ENCODE measurements around the gene GGTA1. TPM values are rescaled to one million over a fixed set of nuclear protein-coding genes. Genes with fewer than 3 reads are reported as not detected.

The GGTA1 gene
- total and polyA plus RNA-seq, 9 of the 15 experiments (the other 6 are each of a cell fraction or from before 2014, with no cell fraction given), result 0.04 to 0.15 TPM; not detected in 7

Other genes starting within 250 kb of the GGTA1 start
- gene GSN, start 231.7 kb downstream of the GGTA1 start, total RNA-seq (2014; rRNA removed), result 8.2 and 10.8 TPM in 2 replicates
- gene GSN, start 231.7 kb downstream of the GGTA1 start, total RNA-seq (2014; rRNA removed; fragmentation: Illumina TruSeq; extraction: Trizol), result 3.3 and 3.5 TPM in 2 replicates
- 12.3 and 12.4 TPM in 2 replicates for gene GSN, start 231.7 kb downstream of the GGTA1 start, total RNA-seq (2015; rRNA removed; fragmentation: Illumina TruSeq; extraction: Trizol)
- gene GSN, start 231.7 kb downstream of the GGTA1 start, total RNA-seq (2021), result 9.0 and 9.6 TPM in 2 replicates
- 16.6 and 24.2 TPM in 2 replicates for gene GSN, start 231.7 kb downstream of the GGTA1 start, polyA plus RNA-seq (2011; rRNA removed)
- gene GSN, start 231.7 kb downstream of the GGTA1 start, polyA plus RNA-seq (2014; fragmentation: Illumina TruSeq; extraction: Trizol), result 5.2 and 7.4 TPM in 2 replicates
- gene GSN, start 231.7 kb downstream of the GGTA1 start, polyA plus RNA-seq (2014; fragmentation: Nextera tagmentation; extraction: Ambion mirVana), result under 1 TPM; 0.39 to 0.41 TPM
- 7.5 and 11.2 TPM in 2 replicates for gene GSN, start 231.7 kb downstream of the GGTA1 start, polyA plus RNA-seq (2014; rRNA removed)
- 23.2 and 34.7 TPM in 2 replicates for gene STOM, start 129.6 kb downstream of the GGTA1 start, total RNA-seq (2014; rRNA removed)
- 43.9 and 52.4 TPM in 2 replicates for gene STOM, start 129.6 kb downstream of the GGTA1 start, total RNA-seq (2014; rRNA removed; fragmentation: Illumina TruSeq; extraction: Trizol)
- gene STOM, start 129.6 kb downstream of the GGTA1 start, total RNA-seq (2015; rRNA removed; fragmentation: Illumina TruSeq; extraction: Trizol), result 54.4 and 58.1 TPM in 2 replicates
- 56.7 and 56.9 TPM in 2 replicates for gene STOM, start 129.6 kb downstream of the GGTA1 start, total RNA-seq (2021)
- gene STOM, start 129.6 kb downstream of the GGTA1 start, polyA plus RNA-seq (2011; rRNA removed), result 62.6 and 140 TPM in 2 replicates
- gene STOM, start 129.6 kb downstream of the GGTA1 start, polyA plus RNA-seq (2014; fragmentation: Illumina TruSeq; extraction: Trizol), result 46.9 and 49.4 TPM in 2 replicates
- gene STOM, start 129.6 kb downstream of the GGTA1 start, polyA plus RNA-seq (2014; fragmentation: Nextera tagmentation; extraction: Ambion mirVana), result 10 to 100 TPM; 24.6 to 35.8 TPM
- gene STOM, start 129.6 kb downstream of the GGTA1 start, polyA plus RNA-seq (2014; rRNA removed), result 33.5 and 43.0 TPM in 2 replicates
- gene DAB2IP, start 151.8 kb upstream of the GGTA1 start, total RNA-seq (2014; rRNA removed), result not detected in 2 replicates
- gene DAB2IP, start 151.8 kb upstream of the GGTA1 start, total RNA-seq (2014; rRNA removed; fragmentation: Illumina TruSeq; extraction: Trizol), result not detected in 2 replicates
- 0.04 TPM in 1 of 2 replicates, not detected in the other for gene DAB2IP, start 151.8 kb upstream of the GGTA1 start, total RNA-seq (2015; rRNA removed; fragmentation: Illumina TruSeq; extraction: Trizol)
- gene DAB2IP, start 151.8 kb upstream of the GGTA1 start, total RNA-seq (2021), result 0.31 and 0.38 TPM in 2 replicates
- 0.03 and 0.10 TPM in 2 replicates for gene DAB2IP, start 151.8 kb upstream of the GGTA1 start, polyA plus RNA-seq (2011; rRNA removed)
- not detected in 2 replicates for gene DAB2IP, start 151.8 kb upstream of the GGTA1 start, polyA plus RNA-seq (2014; fragmentation: Illumina TruSeq; extraction: Trizol)
- under 1 TPM in 1 of 2 experiments, not detected in 1; 0.06 TPM for gene DAB2IP, start 151.8 kb upstream of the GGTA1 start, polyA plus RNA-seq (2014; fragmentation: Nextera tagmentation; extraction: Ambion mirVana)
- not detected in 2 replicates for gene DAB2IP, start 151.8 kb upstream of the GGTA1 start, polyA plus RNA-seq (2014; rRNA removed)